GM12878 (cell line): ENCODE data around the gene CES4A. TPM values are rescaled to one million over a fixed set of nuclear protein-coding genes. Genes with fewer than 3 reads are reported as not detected.
A peak's percentile ranks its signal among the peaks of the same experiment; 100 is the strongest.
"Not testable (repeated sequence)": the region's sequence is repeated elsewhere in the genome, so short reads cannot be mapped to it uniquely, and the experiment has no call there.

Source experiments
- ATAC-seq: fragments of 200-7000 bp; cut with Tn5 transposase; 3 replicates; pipeline ENCODE4 v1.9.1; 2020; ENCODE audit warnings: mild to moderate bottlenecking, moderate library complexity
- BruUV-seq: library from RNA; stranded (reverse); fragments of 400-500 nt; replicated peaks from 2 replicates; lab custom pipeline; 2021; lab: Mats Ljungman, UMichigan
- CTCF ChIA-PET: fragments of 300-600 bp; sonication (Branson Sonifier 250); formaldehyde crosslinking; extraction: SDS; loops from one replicate; lab custom pipeline; 2021; ENCODE audit warnings: inconsistent platforms; lab: Yijun Ruan, JAX
- POLR2A ChIA-PET: fragments of 350-600 bp; formaldehyde crosslinking; extraction: SDS; loops from one replicate; lab custom pipeline; 2021; ENCODE audit warnings: inconsistent platforms; lab: Charles Lee
- RAD21 ChIA-PET: fragments of 300-600 bp; sonication (Branson Sonifier 250); formaldehyde crosslinking; loops from one replicate; lab custom pipeline; 2023; ENCODE audit warnings: antibody characterized with exemption; ENCODE audit not compliant: unreplicated experiment; lab: Charles Lee
- SMC1A ChIA-PET: fragments of 300-600 bp; sonication (Branson Sonifier 250); formaldehyde crosslinking; loops from one replicate; lab custom pipeline; 2023; ENCODE audit not compliant: unreplicated experiment, uncharacterized antibody; lab: Charles Lee
- DNase-seq: peaks from one replicate; pipeline ENCODE4 v3.0.0-alpha.2; 2011; ENCODE audit warnings: low read depth, low spot score
- FAIRE-seq: peaks from 3 replicates; lab custom pipeline; 2011; peaks lifted over from hg19 to GRCh38; lab: Jason Lieb, UNC
- H2AFZ ChIP-seq: 2 replicates; pipeline ENCODE4 v1.6.0; 2011; ENCODE audit warnings: low read depth, low read length, control low read depth; ENCODE audit not compliant: control insufficient read depth
- H3K27ac ChIP-seq: 2 replicates; pipeline ENCODE4 v1.5.1; 2011; ENCODE audit warnings: control low read depth; ENCODE audit not compliant: control insufficient read depth, insufficient read depth
- H3K27me3 ChIP-seq, 2 experiments: replicated peaks in 1 of 2; 2 replicates each; pipeline versions ENCODE4 v1.6.0 to v1.6.1; 2011; ENCODE audit warnings: low read length in 1 of 2; ENCODE audit not compliant: control insufficient read depth in 2 of 2, insufficient read depth in 2 of 2
- H3K36me3 ChIP-seq, 2 experiments: 2 replicates each; pipeline ENCODE4 v1.5.1; 2011; ENCODE audit warnings: low read length in 1 of 2; ENCODE audit not compliant: control insufficient read depth in 2 of 2, insufficient read depth in 2 of 2
- H3K4me1 ChIP-seq: 2 replicates; pipeline ENCODE4 v1.6.1; 2011; ENCODE audit warnings: mild to moderate bottlenecking, low read length, moderate library complexity, mixed read lengths; ENCODE audit not compliant: control insufficient read depth, insufficient read depth
- H3K4me2 ChIP-seq: 2 replicates; pipeline ENCODE4 v1.6.0; 2011; ENCODE audit warnings: control low read depth; ENCODE audit not compliant: control insufficient read depth, insufficient read depth
- H3K4me3 ChIP-seq: fragments of 200-600 bp; sonication (generic); 2 replicates; pipeline ENCODE4 v1.5.1; 2016
- H3K79me2 ChIP-seq: 2 replicates; pipeline ENCODE4 v1.6.0; 2011; ENCODE audit warnings: low read length; ENCODE audit not compliant: control insufficient read depth, insufficient read depth
- H3K9ac ChIP-seq: 2 replicates; pipeline ENCODE4 v1.8.0; 2011; ENCODE audit warnings: low read length, control low read depth, mixed read lengths; ENCODE audit not compliant: control insufficient read depth, insufficient read depth
- H3K9me3 ChIP-seq: replicated peaks from 3 replicates; pipeline ENCODE4 v1.5.1; 2011; ENCODE audit warnings: mild to moderate bottlenecking, low read length; ENCODE audit not compliant: control insufficient read depth, insufficient read depth
- H4K20me1 ChIP-seq: 2 replicates; pipeline ENCODE4 v1.6.0; 2011; ENCODE audit not compliant: control insufficient read depth, insufficient read depth
- CHD2 ChIP-seq: IDR thresholded peaks from 2 replicates; pipeline ENCODE4 v1.6.1; 2011; ENCODE audit warnings: low read depth, low read length, improper control_type of control experiment, borderline replicate concordance
- EGR1 ChIP-seq, 2 experiments: IDR thresholded peaks; 1 replicate in 1 of 2; 2 replicates in 1 of 2; pipeline ENCODE4 v1.6.1; 2011 to 2012; ENCODE audit warnings: low read depth in 2 of 2, low read length in 2 of 2, borderline replicate concordance in 1 of 2, mild to moderate bottlenecking in 1 of 2, moderate library complexity in 1 of 2
- JUNB ChIP-seq: IDR thresholded peaks from 2 replicates; pipeline ENCODE4 v1.6.1; 2016; ENCODE audit warnings: antibody characterized with exemption, mild to moderate bottlenecking
- RBBP5 ChIP-seq: fragments of 200-600 bp; sonication (generic); conservative IDR thresholded peaks from 2 replicates; pipeline ENCODE4 v1.6.1; 2016
- SMARCA5 ChIP-seq: fragments of 450-650 bp; IDR thresholded peaks from 2 replicates; pipeline ENCODE4 v1.6.1; 2017; ENCODE audit warnings: mild to moderate bottlenecking
- SPI1 ChIP-seq: IDR thresholded peaks from 2 replicates; pipeline ENCODE4 v1.6.1; 2011; ENCODE audit warnings: low read depth, mild to moderate bottlenecking, low read length, moderate library complexity, borderline replicate concordance; ENCODE audit not compliant: insufficient read depth
- SRF ChIP-seq, 2 experiments: IDR thresholded peaks; 2 replicates each; pipeline ENCODE4 v1.6.1; 2011; ENCODE audit warnings: low read depth in 2 of 2, low read length in 2 of 2, mild to moderate bottlenecking in 1 of 2, moderate library complexity in 1 of 2
- ZNF207 ChIP-seq: fragments of 450-650 bp; IDR thresholded peaks from 2 replicates; pipeline ENCODE4 v1.6.1; 2014; ENCODE audit warnings: antibody characterized with exemption, mild to moderate bottlenecking, borderline replicate concordance
- WGBS: methylation state at CpG from one replicate; pipeline ENCODE4 v1.1.6; 2016; ENCODE audit warnings: low lambda C conversion rate; ENCODE audit not compliant: insufficient replicate concordance, insufficient coverage; ENCODE audit errors: missing lambda C conversion rate; 5-methylcytosine and 5-hydroxymethylcytosine counted together
- in situ Hi-C: fragments of 300-500 bp; cut with MboI; formaldehyde crosslinking; loops from 9 replicates; pipeline ENCODE4 v1.14.3; 2018; ENCODE audit warnings: mixed read lengths
- intact Hi-C: fragments of 100-400 bp; cut with micrococcal nuclease; formaldehyde crosslinking; loops from one replicate; pipeline ENCODE4 v1.14.2; 2022; ENCODE audit not compliant: unreplicated experiment
- polyA plus RNA-seq, 11 experiments: library from polyadenylated mRNA; depleted of rRNA in 4 of 11; unstranded in 6 of 11; stranded (reverse) in 5 of 11; fragments of >200 nt; fragmentation: Nextera tagmentation in 4 of 11; fragmentation: Illumina TruSeq in 1 of 11; extraction: Ambion mirVana in 4 of 11; extraction: Trizol in 1 of 11; gene quantifications; 1 replicate in 1 of 11; 2 replicates in 10 of 11; pipeline versions ENCODE4 v1.2.1 to v1.2.3, GENCODE V29; 2011 to 2016; ENCODE audit warnings: inconsistent platforms in 2 of 11, missing spikeins in 2 of 11, low read depth in 1 of 11
- total RNA-seq, 4 experiments: library from RNA; depleted of rRNA in 3 of 4; stranded (reverse); fragments of >200 nt in 3 of 4; fragmentation: Illumina TruSeq in 1 of 4; extraction: Trizol in 1 of 4; gene quantifications; 2 replicates each; pipeline versions ENCODE4 v1.2.1 to v1.2.3, GENCODE V29; 2013 to 2021
- TF ChIP-seq, protein P1 (sequence below): IDR thresholded peaks from 2 replicates; pipeline ENCODE4 v1.6.1; 2012; ENCODE audit warnings: improper control_type of control experiment, low read depth, low read length; ENCODE audit not compliant: insufficient replicate concordance

The CES4A gene
- total and polyA plus RNA-seq, 10 of the 15 experiments (the other 5 are each of a cell fraction or from before 2014, with no cell fraction given) = 0.05 to 5.0 (median 2.1) TPM

DNA sequence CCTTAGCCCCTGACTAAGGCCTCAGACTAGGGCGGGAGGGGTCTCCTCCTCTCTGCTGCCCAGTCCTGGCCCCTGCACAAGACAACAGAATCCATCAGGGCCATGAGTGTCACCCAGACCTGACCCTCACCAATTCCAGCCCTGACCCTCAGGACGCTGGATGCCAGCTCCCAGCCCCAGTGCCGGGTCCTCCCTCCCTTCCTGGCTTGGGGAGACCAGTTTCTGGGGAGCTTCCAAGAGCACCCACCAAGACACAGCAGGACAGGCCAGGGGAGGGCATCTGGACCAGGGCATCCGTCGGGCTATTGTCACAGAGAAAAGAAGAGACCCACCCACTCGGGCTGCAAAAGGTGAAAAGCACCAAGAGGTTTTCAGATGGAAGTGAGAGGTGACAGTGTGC lies 14.7 kb upstream of the CES4A start:
- ChIA-PET POLR2A (interaction anchor here (0.6 kb wide), 1 partner anchor 134 kb away, joined by 5 read pairs; no protein-coding TSS in a partner anchor), CTCF (interaction anchor here (1.0 to 1.2 kb wide), 2 partner anchors 13 to 21 kb away, joined by 3 to 4 read pairs; partner anchors contain the start of gene CES3), RAD21 (no interaction called here), SMC1A (no interaction called here)
- DNase-seq (no peak), FAIRE-seq (no peak), ATAC-seq (no peak)
- TF ChIP-seq JUNB (no peak), ZNF207 (no peak), CHD2 (no peak), SPI1 (no peak), RBBP5 (no peak), EGR1 (IDR thresholded peaks at IDR 0.05; ENCODE audit: borderline replicate concordance in 1 of 2, low read depth in 2 of 2, low read length in 2 of 2) (no peak), SRF (IDR thresholded peaks at IDR 0.05; ENCODE audit: low read depth in 2 of 2, low read length in 2 of 2) (no peak), SMARCA5 (no peak)
- TF ChIP-seq, protein P1, sequence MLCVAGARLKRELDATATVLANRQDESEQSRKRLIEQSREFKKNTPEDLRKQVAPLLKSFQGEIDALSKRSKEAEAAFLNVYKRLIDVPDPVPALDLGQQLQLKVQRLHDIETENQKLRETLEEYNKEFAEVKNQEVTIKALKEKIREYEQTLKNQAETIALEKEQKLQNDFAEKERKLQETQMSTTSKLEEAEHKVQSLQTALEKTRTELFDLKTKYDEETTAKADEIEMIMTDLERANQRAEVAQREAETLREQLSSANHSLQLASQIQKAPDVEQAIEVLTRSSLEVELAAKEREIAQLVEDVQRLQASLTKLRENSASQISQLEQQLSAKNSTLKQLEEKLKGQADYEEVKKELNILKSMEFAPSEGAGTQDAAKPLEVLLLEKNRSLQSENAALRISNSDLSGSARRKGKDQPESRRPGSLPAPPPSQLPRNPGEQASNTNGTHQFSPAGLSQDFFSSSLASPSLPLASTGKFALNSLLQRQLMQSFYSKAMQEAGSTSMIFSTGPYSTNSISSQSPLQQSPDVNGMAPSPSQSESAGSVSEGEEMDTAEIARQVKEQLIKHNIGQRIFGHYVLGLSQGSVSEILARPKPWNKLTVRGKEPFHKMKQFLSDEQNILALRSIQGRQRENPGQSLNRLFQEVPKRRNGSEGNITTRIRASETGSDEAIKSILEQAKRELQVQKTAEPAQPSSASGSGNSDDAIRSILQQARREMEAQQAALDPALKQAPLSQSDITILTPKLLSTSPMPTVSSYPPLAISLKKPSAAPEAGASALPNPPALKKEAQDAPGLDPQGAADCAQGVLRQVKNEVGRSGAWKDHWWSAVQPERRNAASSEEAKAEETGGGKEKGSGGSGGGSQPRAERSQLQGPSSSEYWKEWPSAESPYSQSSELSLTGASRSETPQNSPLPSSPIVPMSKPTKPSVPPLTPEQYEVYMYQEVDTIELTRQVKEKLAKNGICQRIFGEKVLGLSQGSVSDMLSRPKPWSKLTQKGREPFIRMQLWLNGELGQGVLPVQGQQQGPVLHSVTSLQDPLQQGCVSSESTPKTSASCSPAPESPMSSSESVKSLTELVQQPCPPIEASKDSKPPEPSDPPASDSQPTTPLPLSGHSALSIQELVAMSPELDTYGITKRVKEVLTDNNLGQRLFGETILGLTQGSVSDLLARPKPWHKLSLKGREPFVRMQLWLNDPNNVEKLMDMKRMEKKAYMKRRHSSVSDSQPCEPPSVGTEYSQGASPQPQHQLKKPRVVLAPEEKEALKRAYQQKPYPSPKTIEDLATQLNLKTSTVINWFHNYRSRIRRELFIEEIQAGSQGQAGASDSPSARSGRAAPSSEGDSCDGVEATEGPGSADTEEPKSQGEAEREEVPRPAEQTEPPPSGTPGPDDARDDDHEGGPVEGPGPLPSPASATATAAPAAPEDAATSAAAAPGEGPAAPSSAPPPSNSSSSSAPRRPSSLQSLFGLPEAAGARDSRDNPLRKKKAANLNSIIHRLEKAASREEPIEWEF = no peak
- Histone ChIP-seq H3K4me3 (no peak overlapping the region), H3K27me3 (no peaks in the 10 kb centered on the region; a peak in 1 of 4 replicates), H3K9me3 (no peaks in the 10 kb centered on the region), H3K9ac (no peak overlapping the region), H3K79me2 (no peaks in the 10 kb centered on the region), H4K20me1 (no peaks in the 10 kb centered on the region), H3K4me1 (peaks cover 3% of the 10 kb centered on the region; the same call in 1 of the 2 replicates), H3K4me2 (no peak overlapping the region), H3K36me3 (no peaks in the 10 kb centered on the region), H3K27ac (no peak overlapping the region), H2AFZ (no peak overlapping the region)
- BruUV-seq = no TSS peak
- 46% methylated on average over 5 of the region's 6 CpGs for WGBS
- in situ Hi-C loops = loop anchor here (10.0 kb wide), 1 partner anchor 181 kb away; the partner anchor contains the start of genes B3GNT9, FBXL8 and TRADD
- intact Hi-C loops = no loop called here

DNA sequence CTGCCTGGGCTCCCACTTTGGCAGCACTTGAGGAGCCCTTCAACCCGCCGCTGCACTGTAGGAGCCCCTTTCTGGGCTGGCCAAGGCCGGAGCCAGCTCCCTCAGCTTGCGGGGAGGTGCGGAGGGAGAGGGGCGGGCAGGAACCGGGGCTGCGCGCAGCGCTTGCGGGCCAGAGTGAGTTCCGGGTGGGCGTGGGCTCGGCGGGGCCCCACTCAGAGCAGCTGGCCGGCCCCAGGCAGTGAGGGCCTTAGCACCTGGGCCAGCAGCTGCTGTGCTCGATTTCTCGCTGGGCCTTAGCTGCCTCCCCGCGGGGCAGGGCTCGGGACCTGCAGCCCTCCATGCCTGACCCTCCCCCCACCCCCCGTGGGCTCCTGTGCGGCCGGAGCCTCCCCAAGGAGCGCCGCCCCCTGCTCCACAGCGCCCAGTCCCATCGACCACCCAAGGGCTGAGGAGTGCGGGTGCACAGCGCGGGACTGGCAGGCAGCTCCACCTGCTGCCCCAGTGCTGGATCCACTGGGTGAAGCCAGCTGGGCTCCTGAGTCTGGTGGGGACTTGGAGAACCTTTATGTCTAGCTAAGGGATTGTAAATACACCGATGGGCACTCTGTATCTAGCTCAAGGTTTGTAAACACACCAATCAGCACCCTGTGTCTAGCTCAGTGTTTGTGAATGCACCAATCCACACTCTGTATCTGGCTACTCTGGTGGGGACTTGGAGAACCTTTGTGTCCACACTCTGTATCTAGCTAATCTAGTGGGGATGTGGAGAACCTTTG lies 14.0 kb upstream of the CES4A start:
- WGBS = 70% methylated on average over 17 of the region's 32 CpGs
- ChIA-PET CTCF (interaction anchor here (1.3 to 2.5 kb wide), 4 partner anchors 40 to 211 kb away, joined by 4 to 13 read pairs (median 6); partner anchors contain the start of gene B3GNT9), SMC1A (interaction anchor here (1.2 to 2.9 kb wide), 3 partner anchors 8 to 211 kb away, joined by 3 to 9 read pairs (median 7); no protein-coding TSS in a partner anchor), POLR2A (interaction anchor here (0.6 kb wide), 2 partner anchors 86 to 133 kb away, joined by 3 to 5 read pairs; no protein-coding TSS in a partner anchor), RAD21 (interaction anchor here (1.4 kb wide), 1 partner anchor 20 kb away, joined by 4 read pairs; no protein-coding TSS in a partner anchor)
- H3K27me3 ChIP-seq, FAIRE-seq, H4K20me1 ChIP-seq, DNase-seq, H3K9ac ChIP-seq, H3K79me2 ChIP-seq, BruUV-seq, H3K4me2 ChIP-seq, H3K4me1 ChIP-seq, H3K4me3 ChIP-seq, H3K9me3 ChIP-seq, H3K36me3 ChIP-seq, ATAC-seq, intact Hi-C loops, H3K27ac ChIP-seq: not testable (repeated sequence)
- in situ Hi-C loops = loop anchor here (10.0 kb wide), 1 partner anchor 180 kb away; the partner anchor contains the start of genes B3GNT9, FBXL8 and TRADD
- H2AFZ ChIP-seq = peak overlapping the region; percentile 17; the same call in 1 of the 2 replicates
